ENCODE measurements around the gene FBXO38.
A peak's percentile ranks its signal among the peaks of the same experiment; 100 is the strongest.

The FBXO38 gene

GRCh38 chr5:148443241-148443640 is 59.5 kb downstream of the FBXO38 start:
- H3K4me3 ChIP-seq (ENCODE audit: low read depth, low read length): no peak overlapping the region
- in situ Hi-C loops (cut with HindIII; ENCODE audit: low sequenced_read_pairs): no loop called here
- DNase-seq (ENCODE audit: low read depth, low spot score): no peak
- TF ChIP-seq CTCF (IDR thresholded peaks at IDR 0.05; ENCODE audit: low read depth, low read length): no peak

GRCh38 chr5:148443998-148444397 is 60.2 kb downstream of the FBXO38 start:
- no peak overlapping the region for H3K4me3 ChIP-seq (ENCODE audit: low read depth, low read length)
- DNase-seq (ENCODE audit: low read depth, low spot score): peak; percentile 77
- in situ Hi-C loops (cut with HindIII; ENCODE audit: low sequenced_read_pairs): no loop called here
- peak; percentile 57 for TF ChIP-seq CTCF (IDR thresholded peaks at IDR 0.05; ENCODE audit: low read depth, low read length)

GRCh38 chr5:148445578-148445977 is 61.8 kb downstream of the FBXO38 start:
- no peak overlapping the region for H3K4me3 ChIP-seq (ENCODE audit: low read depth, low read length)
- in situ Hi-C loops (cut with HindIII; ENCODE audit: low sequenced_read_pairs): no loop called here
- TF ChIP-seq CTCF (IDR thresholded peaks at IDR 0.05; ENCODE audit: low read depth, low read length): no peak

GRCh38 chr5:148446611-148447010 is 62.9 kb downstream of the FBXO38 start:
- DNase-seq (ENCODE audit: low read depth, low spot score): no peak
- in situ Hi-C loops (cut with HindIII; ENCODE audit: low sequenced_read_pairs): no loop called here
- TF ChIP-seq CTCF (IDR thresholded peaks at IDR 0.05; ENCODE audit: low read depth, low read length): no peak
- H3K4me3 ChIP-seq (ENCODE audit: low read depth, low read length): no peak overlapping the region

More at GRCh38 chr5:148445578-148445977, 61.8 kb downstream of the FBXO38 start:
- no peak for DNase-seq (ENCODE audit: low read depth, low spot score)

- in situ Hi-C loops (cut with HindIII; ENCODE audit: low sequenced_read_pairs): no loop called here
- DNase-seq (ENCODE audit: low read depth, low spot score): no peak
- TF ChIP-seq CTCF (IDR thresholded peaks at IDR 0.05; ENCODE audit: low read depth, low read length): no peak
- no peak overlapping the region for H3K4me3 ChIP-seq (ENCODE audit: low read depth, low read length)
These were observed 68.9 kb downstream of the FBXO38 start for GRCh38 chr5:148452499-148453193.

GRCh38 chr5:148454576-148454975 is 70.8 kb downstream of the FBXO38 start:
- DNase-seq (ENCODE audit: low read depth, low spot score): no peak
- no peak overlapping the region for H3K4me3 ChIP-seq (ENCODE audit: low read depth, low read length)
- in situ Hi-C loops (cut with HindIII; ENCODE audit: low sequenced_read_pairs): no loop called here
- no peak for TF ChIP-seq CTCF (IDR thresholded peaks at IDR 0.05; ENCODE audit: low read depth, low read length)
